K562 (cell line): ENCODE data around the gene USP2. TPM values are rescaled to one million over a fixed set of nuclear protein-coding genes. Genes with fewer than 3 reads are reported as not detected.
A peak's percentile ranks its signal among the peaks of the same experiment; 100 is the strongest.

Experiments used
- ATF7 ChIP-seq: fragments of 450-650 bp; IDR thresholded peaks from 2 replicates; pipeline ENCODE4 v1.7.1; 2014; ENCODE audit warnings: mild to moderate bottlenecking, moderate library complexity
- CBX8 ChIP-seq: fragments of 200-600 bp; sonication (generic); IDR thresholded peaks from 2 replicates; pipeline ENCODE4 v1.6.1; 2012; ENCODE audit warnings: borderline replicate concordance, mixed run types, low read depth, mild to moderate bottlenecking, moderate library complexity, mixed read lengths, low read length, control low read depth, inconsistent platforms; ENCODE audit not compliant: poor library complexity, severe bottlenecking; ENCODE audit errors: extremely low read depth
- GMEB1 ChIP-seq: fragments of 250-450 bp; sonication (Bioruptor Pico); IDR thresholded peaks from 2 replicates; pipeline ENCODE4 v1.4.0; 2020; ENCODE audit warnings: mild to moderate bottlenecking
- ID3 ChIP-seq, 2 experiments: fragments of 250-450 bp in 1 of 2; fragments of 450-650 bp in 1 of 2; sonication (Bioruptor Pico) in 1 of 2; IDR thresholded peaks; 2 replicates each; pipeline versions ENCODE4 v1.6.1 to v1.8.0; 2016 to 2021; ENCODE audit warnings: mild to moderate bottlenecking in 2 of 2, moderate library complexity in 2 of 2, missing compliant biosample characterization in 1 of 2, missing genetic modification characterization in 1 of 2
- NFYB ChIP-seq: IDR thresholded peaks from 2 replicates; pipeline ENCODE4 v1.6.1; 2011; ENCODE audit warnings: mild to moderate bottlenecking, moderate library complexity; ENCODE audit not compliant: insufficient read length; ENCODE audit errors: extremely low read depth
- NUFIP1 ChIP-seq: fragments of 450-650 bp; IDR thresholded peaks from 2 replicates; pipeline ENCODE4 v1.6.1; 2018; ENCODE audit not compliant: partially characterized antibody
- PHB ChIP-seq: fragments of 250-450 bp; sonication (Bioruptor Pico); IDR thresholded peaks from 2 replicates; pipeline ENCODE4 v1.5.0; 2021
- PHB2 ChIP-seq: fragments of 450-650 bp; IDR thresholded peaks from 2 replicates; pipeline ENCODE4 v1.6.1; 2017; ENCODE audit warnings: low read depth
- POU5F1 ChIP-seq: fragments of 150-350 bp; IDR thresholded peaks from 2 replicates; pipeline ENCODE4 v1.6.1; 2014; ENCODE audit warnings: borderline replicate concordance, low read length, low read depth, mild to moderate bottlenecking; ENCODE audit not compliant: partially characterized antibody
- RBM34 ChIP-seq: fragments of 200-400 bp; formaldehyde crosslinking; IDR thresholded peaks from 2 replicates; pipeline ENCODE4 v1.6.1; 2018; ENCODE audit warnings: low read length, borderline replicate concordance; ENCODE audit not compliant: insufficient read depth
- SMAD2 ChIP-seq: fragments of 150-350 bp; IDR thresholded peaks from 2 replicates; pipeline ENCODE4 v1.6.1; 2014; ENCODE audit warnings: low read depth, mild to moderate bottlenecking, low read length
- SOX6 ChIP-seq: fragments of 450-650 bp; IDR thresholded peaks from 2 replicates; pipeline ENCODE4 v1.6.1; 2014; ENCODE audit warnings: mild to moderate bottlenecking
- THRAP3 ChIP-seq: fragments of 450-650 bp; IDR thresholded peaks from 2 replicates; pipeline ENCODE4 v1.6.1; 2016; ENCODE audit warnings: mild to moderate bottlenecking, inconsistent platforms, borderline replicate concordance
- WHSC1 ChIP-seq: IDR thresholded peaks from one replicate; pipeline ENCODE4 v1.6.1; 2012; ENCODE audit warnings: low read length, control low read depth, inconsistent platforms
- YY1 ChIP-seq, 3 experiments: IDR thresholded peaks; 2 replicates each; pipeline ENCODE4 v1.6.1; 2011; ENCODE audit warnings: low read length in 2 of 3, mild to moderate bottlenecking in 2 of 3, moderate library complexity in 2 of 3, borderline replicate concordance in 1 of 3, control low read depth in 1 of 3, low read depth in 1 of 3; ENCODE audit not compliant: insufficient read depth in 3 of 3, insufficient replicate concordance in 2 of 3, control insufficient read depth in 1 of 3, insufficient read length in 1 of 3; ENCODE audit errors: extremely low read depth in 1 of 3
- polyA plus RNA-seq, 8 experiments: library from polyadenylated mRNA; depleted of rRNA in 4 of 8; stranded (reverse) in 5 of 8; unstranded in 3 of 8; fragments of >200 nt; fragmentation: Nextera tagmentation in 2 of 8; fragmentation: Illumina TruSeq in 1 of 8; extraction: Ambion mirVana in 2 of 8; extraction: Trizol in 1 of 8; gene quantifications; 2 replicates each; pipeline versions ENCODE4 v1.2.1 to v1.2.3, GENCODE V29; 2011 to 2014; ENCODE audit warnings: inconsistent platforms in 1 of 8, missing spikeins in 1 of 8
- total RNA-seq, 7 experiments: library from RNA; depleted of rRNA in 6 of 7; stranded (reverse); fragments of >200 nt in 6 of 7; fragmentation: Illumina TruSeq in 2 of 7; extraction: Trizol in 2 of 7; gene quantifications; 2 replicates each; pipeline versions ENCODE4 v1.2.1 to v1.2.3, GENCODE V29; 2011 to 2021; ENCODE audit warnings: low replicate concordance in 1 of 7
- TF ChIP-seq, protein P1 (sequence below), 2 experiments: IDR thresholded peaks; 2 replicates each; pipeline ENCODE4 v1.6.1; 2012; ENCODE audit warnings: improper control_type of control experiment in 2 of 2, low read depth in 2 of 2, low read length in 2 of 2, borderline replicate concordance in 1 of 2
- TF ChIP-seq, protein P2 (sequence below): fragments of 450-650 bp; IDR thresholded peaks from 2 replicates; pipeline ENCODE4 v1.6.1; 2017; ENCODE audit warnings: antibody characterized with exemption, mild to moderate bottlenecking

USP2 gene
- total and polyA plus RNA-seq, 9 of the 15 experiments (the other 6 are each of a cell fraction or from before 2014, with no cell fraction given): 2.8 to 16.9 (median 3.9) TPM

DNA sequence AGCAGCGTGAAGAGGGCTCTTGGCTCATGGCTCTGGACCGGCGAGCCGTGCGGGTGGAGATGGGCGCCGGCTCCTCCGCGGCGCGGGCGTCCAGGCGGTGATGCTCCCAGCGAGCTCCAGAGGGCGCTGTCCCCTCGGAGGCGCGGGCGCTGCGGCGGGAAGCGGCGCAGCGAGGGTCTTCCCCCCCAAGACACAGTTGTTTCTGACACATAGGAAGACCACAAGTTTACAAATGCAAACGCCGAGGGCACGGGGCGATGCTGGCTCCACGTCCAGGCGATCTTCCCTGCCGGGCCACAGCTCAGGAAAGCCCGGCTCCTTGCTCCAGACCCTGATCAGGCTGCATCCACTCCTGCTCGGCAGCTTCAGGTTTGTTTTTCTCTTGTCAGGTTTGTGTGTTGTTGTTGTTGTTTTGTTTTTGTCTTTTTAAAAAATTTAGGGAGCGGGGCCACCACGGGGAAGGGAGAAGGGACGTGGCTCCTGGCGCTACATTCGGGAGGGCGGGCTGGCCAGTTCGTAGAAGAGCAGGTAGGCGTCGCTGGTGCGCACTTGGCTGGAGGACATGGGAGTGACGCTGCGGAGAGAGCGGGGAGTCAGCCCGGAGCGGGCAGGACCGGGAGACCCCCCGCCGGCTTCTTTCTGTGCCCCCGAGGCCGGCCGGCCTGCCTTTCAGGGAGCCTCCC, 25.0 kb downstream of the USP2 start (continued):
- TF ChIP-seq GMEB1 (CRISPR knock-in tag): no peak
- TF ChIP-seq WHSC1: no peak
- TF ChIP-seq SMAD2: no peak
- no peak for TF ChIP-seq POU5F1
- no peak for TF ChIP-seq PHB (CRISPR knock-in tag)
- no peak; the same call in 1 of the 2 replicates for TF ChIP-seq PHB2
- no peak for TF ChIP-seq NUFIP1
- no peak for TF ChIP-seq THRAP3
- TF ChIP-seq ATF7: peak; percentile 52
- TF ChIP-seq RBM34: no peak
- no peak for TF ChIP-seq NFYB
- peak; percentile 39; the same call in 1 of the 2 replicates for TF ChIP-seq SOX6
- TF ChIP-seq ID3 (CRISPR knock-in tag; IDR thresholded peaks at IDR 0.05): no peak
- 0 out of 2 replicates have a peak, but pooled peaks have one; percentile 38 for TF ChIP-seq ID3 (tag; IDR thresholded peaks at IDR 0.05)
- TF ChIP-seq, protein P1, sequence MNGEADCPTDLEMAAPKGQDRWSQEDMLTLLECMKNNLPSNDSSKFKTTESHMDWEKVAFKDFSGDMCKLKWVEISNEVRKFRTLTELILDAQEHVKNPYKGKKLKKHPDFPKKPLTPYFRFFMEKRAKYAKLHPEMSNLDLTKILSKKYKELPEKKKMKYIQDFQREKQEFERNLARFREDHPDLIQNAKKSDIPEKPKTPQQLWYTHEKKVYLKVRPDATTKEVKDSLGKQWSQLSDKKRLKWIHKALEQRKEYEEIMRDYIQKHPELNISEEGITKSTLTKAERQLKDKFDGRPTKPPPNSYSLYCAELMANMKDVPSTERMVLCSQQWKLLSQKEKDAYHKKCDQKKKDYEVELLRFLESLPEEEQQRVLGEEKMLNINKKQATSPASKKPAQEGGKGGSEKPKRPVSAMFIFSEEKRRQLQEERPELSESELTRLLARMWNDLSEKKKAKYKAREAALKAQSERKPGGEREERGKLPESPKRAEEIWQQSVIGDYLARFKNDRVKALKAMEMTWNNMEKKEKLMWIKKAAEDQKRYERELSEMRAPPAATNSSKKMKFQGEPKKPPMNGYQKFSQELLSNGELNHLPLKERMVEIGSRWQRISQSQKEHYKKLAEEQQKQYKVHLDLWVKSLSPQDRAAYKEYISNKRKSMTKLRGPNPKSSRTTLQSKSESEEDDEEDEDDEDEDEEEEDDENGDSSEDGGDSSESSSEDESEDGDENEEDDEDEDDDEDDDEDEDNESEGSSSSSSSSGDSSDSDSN (IDR thresholded peaks at IDR 0.05; ENCODE audit: borderline replicate concordance in 1 of 2, low read depth in 2 of 2, low read length in 2 of 2): no peak
- no peak for TF ChIP-seq CBX8
- TF ChIP-seq YY1 (IDR thresholded peaks at IDR 0.05; ENCODE audit: borderline replicate concordance in 1 of 3, control insufficient read depth in 1 of 3, extremely low read depth in 1 of 3, insufficient read depth in 3 of 3, insufficient read length in 1 of 3, insufficient replicate concordance in 2 of 3, low read depth in 1 of 3, low read length in 2 of 3): peak in 2 of 3 experiments; percentile 49 to 64
- TF ChIP-seq, protein P2, sequence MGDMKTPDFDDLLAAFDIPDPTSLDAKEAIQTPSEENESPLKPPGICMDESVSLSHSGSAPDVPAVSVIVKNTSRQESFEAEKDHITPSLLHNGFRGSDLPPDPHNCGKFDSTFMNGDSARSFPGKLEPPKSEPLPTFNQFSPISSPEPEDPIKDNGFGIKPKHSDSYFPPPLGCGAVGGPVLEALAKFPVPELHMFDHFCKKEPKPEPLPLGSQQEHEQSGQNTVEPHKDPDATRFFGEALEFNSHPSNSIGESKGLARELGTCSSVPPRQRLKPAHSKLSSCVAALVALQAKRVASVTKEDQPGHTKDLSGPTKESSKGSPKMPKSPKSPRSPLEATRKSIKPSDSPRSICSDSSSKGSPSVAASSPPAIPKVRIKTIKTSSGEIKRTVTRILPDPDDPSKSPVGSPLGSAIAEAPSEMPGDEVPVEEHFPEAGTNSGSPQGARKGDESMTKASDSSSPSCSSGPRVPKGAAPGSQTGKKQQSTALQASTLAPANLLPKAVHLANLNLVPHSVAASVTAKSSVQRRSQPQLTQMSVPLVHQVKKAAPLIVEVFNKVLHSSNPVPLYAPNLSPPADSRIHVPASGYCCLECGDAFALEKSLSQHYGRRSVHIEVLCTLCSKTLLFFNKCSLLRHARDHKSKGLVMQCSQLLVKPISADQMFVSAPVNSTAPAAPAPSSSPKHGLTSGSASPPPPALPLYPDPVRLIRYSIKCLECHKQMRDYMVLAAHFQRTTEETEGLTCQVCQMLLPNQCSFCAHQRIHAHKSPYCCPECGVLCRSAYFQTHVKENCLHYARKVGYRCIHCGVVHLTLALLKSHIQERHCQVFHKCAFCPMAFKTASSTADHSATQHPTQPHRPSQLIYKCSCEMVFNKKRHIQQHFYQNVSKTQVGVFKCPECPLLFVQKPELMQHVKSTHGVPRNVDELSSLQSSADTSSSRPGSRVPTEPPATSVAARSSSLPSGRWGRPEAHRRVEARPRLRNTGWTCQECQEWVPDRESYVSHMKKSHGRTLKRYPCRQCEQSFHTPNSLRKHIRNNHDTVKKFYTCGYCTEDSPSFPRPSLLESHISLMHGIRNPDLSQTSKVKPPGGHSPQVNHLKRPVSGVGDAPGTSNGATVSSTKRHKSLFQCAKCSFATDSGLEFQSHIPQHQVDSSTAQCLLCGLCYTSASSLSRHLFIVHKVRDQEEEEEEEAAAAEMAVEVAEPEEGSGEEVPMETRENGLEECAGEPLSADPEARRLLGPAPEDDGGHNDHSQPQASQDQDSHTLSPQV: 0 out of 2 replicates have a peak, but pooled peaks have one; percentile 29
